GM21825 (cell line): ENCODE results near the gene EPOP.

Experiments
- ATAC-seq: cut with Tn5 transposase; IDR thresholded peaks from one replicate; pipeline ENCODE4 v1.9.1; 2021; ENCODE audit warnings: mild to moderate bottlenecking, moderate library complexity; ENCODE audit not compliant: unreplicated experiment

Gene EPOP

GRCh38 chr17:38674749-38675615 lies at the start of gene EPOP:
Gene EPOP (minus strand): TSS chr17:38674957. CDS start chr17:38674495, 462 bp downstream.
- ATAC-seq, result peak; percentile 63

GRCh38 chr17:38721802-38722201 lies 47.0 kb upstream of the EPOP start:
- no peak for ATAC-seq

GRCh38 chr17:38720941-38721340 lies 46.2 kb upstream of the EPOP start:
- ATAC-seq, result no peak

- ATAC-seq, result no peak
Measured at GRCh38 chr17:38719943-38720641, 45.3 kb upstream of the EPOP start.

- ATAC-seq, result no peak
Measured at GRCh38 chr17:38719289-38719942, 44.7 kb upstream of the EPOP start.

GRCh38 chr17:38717139-38717745 lies 42.5 kb upstream of the EPOP start:
- ATAC-seq, result no peak

- ATAC-seq, result no peak
Measured at GRCh38 chr17:38716368-38717005, 41.7 kb upstream of the EPOP start.

- no peak for ATAC-seq
Measured at GRCh38 chr17:38715216-38715943, 40.6 kb upstream of the EPOP start.

GRCh38 chr17:38713456-38714075 lies 38.8 kb upstream of the EPOP start:
- ATAC-seq, result no peak

GRCh38 chr17:38712593-38712992 lies 37.8 kb upstream of the EPOP start:
- ATAC-seq, result no peak

GRCh38 chr17:38711792-38712571 lies 37.2 kb upstream of the EPOP start:
- no peak for ATAC-seq

GRCh38 chr17:38710985-38711384 lies 36.2 kb upstream of the EPOP start:
- ATAC-seq, result no peak

GRCh38 chr17:38710604-38710962 lies 35.8 kb upstream of the EPOP start:
- ATAC-seq, result no peak

- ATAC-seq, result no peak
Measured at GRCh38 chr17:38709864-38710603, 35.3 kb upstream of the EPOP start.

- no peak for ATAC-seq
Measured at GRCh38 chr17:38709104-38709820, 34.5 kb upstream of the EPOP start.

GRCh38 chr17:38707678-38708351 lies 33.1 kb upstream of the EPOP start:
- no peak for ATAC-seq
